Uterus (tissue), 2 donors: Measurements from ENCODE around the gene FGF7.

Experiments used
- CTCF ChIP-seq, 4 experiments: fragments of 200-600 bp in 2 of 4; fragments of 450-650 bp in 2 of 4; sonication (generic) in 2 of 4; IDR thresholded peaks; one replicate each; pipeline ENCODE4 v1.5.1; 2016 to 2019; ENCODE audit warnings: antibody characterized with exemption in 4 of 4, mild to moderate bottlenecking in 2 of 4, moderate library complexity in 1 of 4
- POLR2A ChIP-seq, 2 donors: fragments of 450-650 bp; IDR thresholded peaks; one replicate each; pipeline ENCODE4 v1.6.1; 2016; ENCODE audit warnings: antibody characterized with exemption in 2 of 2, mild to moderate bottlenecking in 1 of 2, moderate library complexity in 1 of 2

- no peak for TF ChIP-seq CTCF (IDR thresholded peaks at IDR 0.05)
- TF ChIP-seq POLR2A (IDR thresholded peaks at IDR 0.05), result no peak
Observed at GRCh38 chr15:49439678-49440395, 16.8 kb downstream of the FGF7 start.
